Peyer's patch (tissue), 4 donors: Measurements from ENCODE around the gene SUGP1.

Experiments used
- CTCF ChIP-seq, 6 experiments: fragments of 450-650 bp in 4 of 6; fragments of 200-600 bp in 2 of 6; sonication (generic) in 1 of 6; IDR thresholded peaks; one replicate each; pipeline ENCODE4 v1.5.1; 2017 to 2019; ENCODE audit warnings: antibody characterized with exemption in 6 of 6, mild to moderate bottlenecking in 3 of 6, moderate library complexity in 1 of 6
- POLR2A ChIP-seq, 2 donors: fragments of 450-650 bp; IDR thresholded peaks; one replicate each; pipeline ENCODE4 v1.5.1; 2017; ENCODE audit warnings: antibody characterized with exemption in 2 of 2, mild to moderate bottlenecking in 2 of 2, moderate library complexity in 2 of 2

- no peak for TF ChIP-seq CTCF (IDR thresholded peaks at IDR 0.05)
- TF ChIP-seq POLR2A (IDR thresholded peaks at IDR 0.05) = no peak
These were observed 84.1 kb downstream of the SUGP1 start for GRCh38 chr19:19236173-19236572.
